ENCODE measurements around the gene AGAP3.
A peak's percentile ranks its signal among the peaks of the same experiment; 100 is the strongest.

The AGAP3 gene

GRCh38 chr7:151088019-151088855, 2.0 kb downstream of the AGAP3 start:
- no peak for DNase-seq

DNA sequence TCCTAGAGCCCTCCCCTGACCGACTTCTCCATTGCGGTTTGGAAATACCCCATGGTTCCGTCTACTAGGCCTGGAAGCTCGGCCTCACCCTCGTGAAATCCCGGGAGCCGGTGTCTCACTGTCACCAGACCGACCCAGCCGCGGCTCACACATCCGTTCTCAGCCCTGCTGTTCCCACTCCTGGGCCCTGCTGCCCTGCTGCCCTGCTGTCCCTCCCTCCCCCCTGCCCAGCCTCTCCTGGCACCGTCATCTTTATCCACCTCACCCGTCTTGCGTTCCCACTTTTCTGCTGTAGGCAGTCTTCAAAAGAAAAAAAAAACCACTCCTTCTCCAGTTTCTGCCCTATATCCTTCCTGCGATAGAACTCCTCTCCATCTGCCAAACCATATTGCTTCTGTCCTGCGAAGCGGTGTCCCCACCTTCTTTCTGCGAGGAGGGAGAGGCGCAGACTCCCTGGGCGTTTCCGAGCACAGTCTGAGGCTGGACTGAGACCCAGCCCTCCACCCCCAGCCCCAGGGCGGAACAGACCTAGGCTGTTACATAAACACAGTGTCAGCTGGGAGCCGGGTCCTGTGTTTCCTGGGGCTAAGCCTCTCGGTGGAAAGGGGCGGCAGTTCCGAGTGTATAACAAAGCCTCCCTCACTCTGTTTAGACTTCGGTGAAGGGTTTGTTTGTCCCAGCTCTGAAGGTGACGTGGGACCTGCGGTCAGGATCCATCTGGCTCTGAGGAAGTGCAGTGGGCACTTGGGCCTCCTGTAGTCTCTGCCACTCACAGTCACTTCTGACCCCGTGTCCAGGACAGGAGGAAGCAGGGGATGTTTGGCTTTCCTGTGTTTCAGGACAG, 2.8 kb downstream of the AGAP3 start:
- DNase-seq, result peak in 1 of 2 experiments; percentile 26

- no peak for DNase-seq
Measured at GRCh38 chr7:151089893-151090730, 3.8 kb downstream of the AGAP3 start.

- no peak for DNase-seq
Measured at GRCh38 chr7:151091003-151091402, 4.7 kb downstream of the AGAP3 start.

- peak; percentile 36 to 49 for DNase-seq
Measured at GRCh38 chr7:151091431-151091830, 5.2 kb downstream of the AGAP3 start.

DNA sequence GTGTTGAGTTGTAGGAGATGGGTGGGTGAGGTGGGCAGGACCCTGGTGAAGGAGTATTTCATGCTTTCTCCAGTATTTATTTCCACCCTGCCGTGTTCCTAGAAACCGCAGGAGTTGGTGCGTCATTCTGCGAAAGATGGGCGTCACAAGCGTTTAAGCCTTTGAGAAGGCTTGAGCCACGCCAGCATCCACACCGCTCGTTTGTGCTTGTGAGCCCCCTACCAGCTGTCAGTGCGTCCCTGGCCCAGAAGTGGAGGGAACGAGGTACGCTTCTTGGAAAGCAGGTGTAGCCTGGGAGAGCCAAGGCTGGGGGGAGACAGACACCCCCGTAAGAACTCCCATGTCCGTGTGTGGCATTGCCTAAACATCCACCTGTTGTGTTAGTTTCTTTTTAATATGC, 5.7 kb downstream of the AGAP3 start:
- no peak for DNase-seq

DNA sequence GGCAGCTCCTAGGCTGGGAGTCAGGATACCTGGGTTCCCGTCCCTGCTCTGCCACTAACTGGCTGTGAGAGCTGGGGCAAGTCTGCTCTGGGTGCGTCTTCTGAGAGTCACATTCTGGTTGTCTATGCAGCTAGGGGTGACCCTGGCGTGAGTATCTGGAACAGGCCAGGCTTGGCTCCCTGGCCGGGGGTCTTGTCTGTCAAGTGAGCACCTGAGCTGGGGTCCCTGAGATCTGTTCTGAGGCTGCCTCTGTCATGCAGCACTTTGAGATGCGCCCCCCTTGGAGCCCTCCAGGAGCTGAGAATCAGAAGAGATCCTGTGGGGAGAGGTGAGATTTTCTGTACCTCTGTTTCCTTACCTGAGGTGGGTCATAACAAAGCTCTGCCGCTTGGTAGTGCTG, 7.5 kb downstream of the AGAP3 start:
- no peak for DNase-seq

DNA sequence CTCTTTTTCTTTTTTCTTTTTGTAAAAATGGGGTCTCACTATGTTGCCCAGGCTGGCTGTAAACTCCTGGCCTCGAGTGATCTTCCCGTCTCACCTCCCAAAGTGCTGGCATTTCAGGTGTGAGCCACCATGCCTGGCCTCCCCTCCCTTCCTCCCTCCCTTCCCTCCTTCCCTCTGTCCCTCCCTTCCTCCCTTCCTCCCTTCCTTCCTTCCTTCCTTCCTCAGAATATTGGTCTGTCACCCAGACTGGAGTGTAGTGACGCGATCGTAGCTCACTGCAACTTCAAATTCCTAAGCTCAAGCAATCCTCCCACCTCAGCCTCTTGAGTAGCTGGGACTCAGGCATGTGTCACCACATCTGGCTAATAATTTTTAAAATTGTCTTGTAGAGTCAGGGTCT, 8.4 kb downstream of the AGAP3 start:
- no peak for DNase-seq

- no peak for DNase-seq
Measured at GRCh38 chr7:151095123-151095797, 9.0 kb downstream of the AGAP3 start.

DNA sequence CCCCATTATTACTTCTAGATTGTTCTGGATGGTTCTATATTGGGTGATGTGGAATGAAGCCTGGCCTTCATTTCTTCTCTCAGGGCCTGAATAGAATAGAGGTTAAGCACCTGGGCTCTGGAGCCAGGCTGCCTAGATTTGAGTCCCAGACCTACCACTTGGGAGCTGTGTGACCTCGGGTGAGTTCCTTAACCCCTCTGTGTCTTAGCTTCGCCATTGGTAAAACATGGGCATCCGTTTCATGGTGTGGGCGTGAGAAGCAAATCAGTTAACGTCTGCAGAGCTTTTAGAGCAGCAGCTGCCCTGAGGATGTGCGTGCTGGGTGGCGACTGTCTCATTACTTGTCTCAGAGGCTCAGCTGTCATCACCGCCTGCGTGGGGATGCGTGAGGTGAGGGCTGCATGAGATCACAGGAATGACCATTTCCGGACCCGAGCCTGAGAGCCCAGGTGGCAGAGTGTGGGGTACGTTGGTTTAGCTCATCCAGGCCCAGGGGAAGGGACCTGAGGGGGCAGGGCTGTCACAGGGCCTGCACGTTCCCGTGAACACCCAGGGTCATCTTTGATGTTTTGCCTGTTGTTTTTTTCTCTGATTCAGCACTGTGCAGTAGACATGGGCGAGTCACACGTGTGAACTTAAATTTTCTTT, 9.7 kb downstream of the AGAP3 start:
- DNase-seq, result no peak

GRCh38 chr7:151099486-151100211, 13.4 kb downstream of the AGAP3 start:
- no peak for DNase-seq

GRCh38 chr7:151100921-151101320, 14.6 kb downstream of the AGAP3 start:
- no peak for DNase-seq

- DNase-seq, result no peak
Measured at GRCh38 chr7:151101621-151102396, 15.5 kb downstream of the AGAP3 start.

- DNase-seq, result no peak
Measured at GRCh38 chr7:151102991-151103390, 16.7 kb downstream of the AGAP3 start.

GRCh38 chr7:151103973-151104372, 17.7 kb downstream of the AGAP3 start:
- no peak for DNase-seq

DNA sequence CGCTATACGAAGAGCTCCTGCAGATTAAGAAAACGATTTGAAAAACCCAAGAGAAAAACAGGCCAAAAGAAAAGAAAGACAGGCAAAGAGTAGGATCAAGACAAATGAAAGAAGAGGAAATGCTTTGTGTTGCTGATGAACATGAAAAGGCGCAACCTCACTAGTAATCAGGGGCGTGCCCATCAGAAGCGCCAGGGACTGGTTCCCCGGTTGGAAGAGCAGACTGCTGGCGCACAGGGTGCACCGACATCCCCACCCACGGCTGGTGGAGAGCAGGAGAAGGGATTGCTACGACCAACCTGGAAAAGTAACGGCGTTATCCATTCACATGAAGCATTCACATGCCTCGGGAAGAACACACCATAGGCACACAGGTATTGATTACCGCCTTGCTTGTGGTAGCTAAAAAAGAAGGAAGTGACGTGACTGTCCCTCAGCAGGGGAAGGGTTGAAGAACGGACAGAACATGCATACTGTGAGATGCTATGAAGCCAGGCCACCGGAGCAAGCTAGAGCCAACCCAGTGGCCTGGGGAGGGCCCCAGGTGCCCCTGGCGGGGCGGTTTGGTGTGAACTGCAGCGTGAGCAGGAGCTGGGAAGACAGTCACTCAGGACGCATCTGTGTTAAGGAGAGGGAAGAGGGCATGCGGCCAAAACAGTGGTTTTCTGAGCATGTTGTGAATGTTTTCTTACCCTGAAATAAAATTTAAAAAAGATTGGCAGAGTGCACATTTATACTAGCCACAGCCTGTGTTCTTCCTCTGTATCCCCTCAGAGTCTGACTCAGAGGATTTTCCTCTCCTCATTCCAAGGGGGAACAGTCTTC, 18.3 kb downstream of the AGAP3 start:
- DNase-seq, result no peak

- DNase-seq, result no peak
Measured at GRCh38 chr7:151107882-151108281, 21.6 kb downstream of the AGAP3 start.

- DNase-seq, result no peak
Measured at GRCh38 chr7:151109094-151110048, 23.1 kb downstream of the AGAP3 start.
